Tibial nerve (tissue), 4 donors: ENCODE measurements around the gene TMIGD1. TPM values are rescaled to one million over a fixed set of nuclear protein-coding genes. Genes with fewer than 3 reads are reported as not detected.

ENCODE experiments used
- DNase-seq, 2 donors: peaks; one replicate each; pipeline ENCODE4 v3.0.0-alpha.2; 2019; ENCODE audit warnings: low spot score in 2 of 2
- H3K27ac ChIP-seq, 4 donors: fragments of 200-600 bp; sonication (generic) in 3 of 4; one replicate each; pipeline ENCODE4 v1.5.1; 2017 to 2019; ENCODE audit warnings: mild to moderate bottlenecking in 1 of 4
- H3K27me3 ChIP-seq, 2 donors: fragments of 200-600 bp; sonication (generic) in 1 of 2; one replicate each; pipeline versions ENCODE4 v1.5.1 to v1.6.0; 2017 to 2019
- H3K36me3 ChIP-seq, 3 donors: fragments of 200-600 bp; sonication (generic); one replicate each; pipeline ENCODE4 v1.5.1; 2018 to 2019
- H3K4me1 ChIP-seq, 4 donors: fragments of 200-600 bp; sonication (generic) in 3 of 4; one replicate each; pipeline ENCODE4 v1.5.1; 2017 to 2019
- H3K4me3 ChIP-seq, 4 donors: fragments of 200-600 bp; sonication (generic) in 3 of 4; one replicate each; pipeline ENCODE4 v1.5.1; 2017 to 2019; ENCODE audit warnings: mild to moderate bottlenecking in 1 of 4, moderate library complexity in 1 of 4
- H3K9me3 ChIP-seq, 4 donors: fragments of 200-600 bp; sonication (generic) in 3 of 4; one replicate each; pipeline ENCODE4 v1.5.1; 2017 to 2019
- CTCF ChIP-seq, 5 experiments: fragments of 200-600 bp in 3 of 5; fragments of 450-650 bp in 2 of 5; sonication (generic) in 3 of 5; IDR thresholded peaks; one replicate each; pipeline ENCODE4 v1.5.1; 2016 to 2019; ENCODE audit warnings: antibody characterized with exemption in 5 of 5, mild to moderate bottlenecking in 3 of 5, moderate library complexity in 2 of 5
- EP300 ChIP-seq, 2 donors: sonication (generic); formaldehyde crosslinking; IDR thresholded peaks; one replicate each; pipeline ENCODE4 v1.6.1; 2017; ENCODE audit warnings: antibody characterized with exemption in 2 of 2, mild to moderate bottlenecking in 1 of 2
- POLR2A ChIP-seq, 2 donors: fragments of 450-650 bp; IDR thresholded peaks; one replicate each; pipeline ENCODE4 v1.6.1; 2017; ENCODE audit warnings: antibody characterized with exemption in 2 of 2, mild to moderate bottlenecking in 2 of 2, moderate library complexity in 2 of 2
- WGBS, 2 donors: methylation state at CpG; one replicate each; pipeline ENCODE4 v1.1.5; 2018; 5-methylcytosine and 5-hydroxymethylcytosine counted together
- total RNA-seq, 4 donors: library from RNA; depleted of rRNA; stranded (reverse); fragments of >200 nt; gene quantifications; one replicate each; pipeline ENCODE4 v1.1.0, GENCODE V29; 2016

Gene TMIGD1
- total RNA-seq, 4 donors from 2014 or later, result not detected

GRCh38 chr17:30341703-30342249 lies 7.9 kb upstream of the TMIGD1 start:
- H3K27me3 ChIP-seq, result no peaks in the 10 kb centered on the region
- H3K4me1 ChIP-seq, result peaks cover 0 to 26% (median 2%) of the 10 kb centered on the region in 4 donors
- TF ChIP-seq CTCF (IDR thresholded peaks at IDR 0.05), result no peak
- no peaks in the 10 kb centered on the region for H3K36me3 ChIP-seq
- 63 to 65% methylated on average over 5 of the region's 5 CpGs for WGBS, 2 donors
- H3K27ac ChIP-seq, result peak overlapping the region in 1 of 4 donors; percentile 0
- H3K9me3 ChIP-seq, result no peaks in the 10 kb centered on the region
- DNase-seq, result no peak
- H3K4me3 ChIP-seq, result no peak overlapping the region

GRCh38 chr17:30340801-30341356 lies 7.0 kb upstream of the TMIGD1 start:
- TF ChIP-seq POLR2A (IDR thresholded peaks at IDR 0.05) (no peak), CTCF (IDR thresholded peaks at IDR 0.05) (no peak)
- 25% methylated on average over 6 of the region's 6 CpGs for WGBS, 2 donors
- Histone ChIP-seq H3K4me3 (no peak overlapping the region), H3K36me3 (no peaks in the 10 kb centered on the region), H3K9me3 (no peaks in the 10 kb centered on the region), H3K4me1 (peaks cover 0 to 26% (median 2%) of the 10 kb centered on the region in 4 donors), H3K27ac (peak overlapping the region in 2 of 4 donors; percentile 38 to 67), H3K27me3 (no peaks in the 10 kb centered on the region)
- no peak for DNase-seq

GRCh38 chr17:30339086-30339485 lies 5.2 kb upstream of the TMIGD1 start:
- no peak overlapping the region for H3K4me3 ChIP-seq
- H3K27me3 ChIP-seq, result no peaks in the 10 kb centered on the region
- no peak for DNase-seq
- H3K9me3 ChIP-seq, result no peaks in the 10 kb centered on the region
- WGBS, 2 donors, result 84 to 87% methylated on average over 2 of the region's 2 CpGs
- TF ChIP-seq EP300 (IDR thresholded peaks at IDR 0.05), result no peak
- no peak for TF ChIP-seq POLR2A (IDR thresholded peaks at IDR 0.05)
- TF ChIP-seq CTCF (IDR thresholded peaks at IDR 0.05), result no peak
- no peak overlapping the region for H3K27ac ChIP-seq
- no peaks in the 10 kb centered on the region for H3K36me3 ChIP-seq
- H3K4me1 ChIP-seq, result peaks cover 0 to 16% (median 2%) of the 10 kb centered on the region in 4 donors

GRCh38 chr17:30337393-30337999 lies 3.6 kb upstream of the TMIGD1 start:
- Histone ChIP-seq H3K4me3 (no peak overlapping the region), H3K27me3 (no peaks in the 10 kb centered on the region), H3K9me3 (no peaks in the 10 kb centered on the region), H3K27ac (no peak overlapping the region), H3K4me1 (peaks cover 0 to 14% (median 2%) of the 10 kb centered on the region in 4 donors), H3K36me3 (no peaks in the 10 kb centered on the region)
- WGBS, 2 donors, result 93 to 100% methylated on average over 1 of the region's 1 CpG
- TF ChIP-seq POLR2A (IDR thresholded peaks at IDR 0.05), result no peak
- no peak for DNase-seq

- DNase-seq, result no peak
- Histone ChIP-seq H3K36me3 (no peaks in the 10 kb centered on the region), H3K27ac (no peak overlapping the region), H3K9me3 (no peaks in the 10 kb centered on the region), H3K4me3 (no peak overlapping the region), H3K4me1 (peaks cover 0 to 14% (median 2%) of the 10 kb centered on the region in 4 donors), H3K27me3 (no peaks in the 10 kb centered on the region)
- WGBS, 2 donors, result 62 to 64% methylated on average over 8 of the region's 8 CpGs
- TF ChIP-seq POLR2A (IDR thresholded peaks at IDR 0.05) (no peak), EP300 (IDR thresholded peaks at IDR 0.05) (no peak), CTCF (IDR thresholded peaks at IDR 0.05) (peak in 2 of 5 experiments; percentile 30 to 44)
Measured at GRCh38 chr17:30336369-30337171, 2.7 kb upstream of the TMIGD1 start.
